HG03571 (cell line): ENCODE data around the gene CDC5L.
"Not testable (repeated sequence)": the region's sequence is repeated elsewhere in the genome, so short reads cannot be mapped to it uniquely, and the experiment has no call there.

Source experiments
- ATAC-seq: cut with Tn5 transposase; IDR thresholded peaks from one replicate; pipeline ENCODE4 v1.9.1; 2021; ENCODE audit not compliant: unreplicated experiment

Gene CDC5L

DNA sequence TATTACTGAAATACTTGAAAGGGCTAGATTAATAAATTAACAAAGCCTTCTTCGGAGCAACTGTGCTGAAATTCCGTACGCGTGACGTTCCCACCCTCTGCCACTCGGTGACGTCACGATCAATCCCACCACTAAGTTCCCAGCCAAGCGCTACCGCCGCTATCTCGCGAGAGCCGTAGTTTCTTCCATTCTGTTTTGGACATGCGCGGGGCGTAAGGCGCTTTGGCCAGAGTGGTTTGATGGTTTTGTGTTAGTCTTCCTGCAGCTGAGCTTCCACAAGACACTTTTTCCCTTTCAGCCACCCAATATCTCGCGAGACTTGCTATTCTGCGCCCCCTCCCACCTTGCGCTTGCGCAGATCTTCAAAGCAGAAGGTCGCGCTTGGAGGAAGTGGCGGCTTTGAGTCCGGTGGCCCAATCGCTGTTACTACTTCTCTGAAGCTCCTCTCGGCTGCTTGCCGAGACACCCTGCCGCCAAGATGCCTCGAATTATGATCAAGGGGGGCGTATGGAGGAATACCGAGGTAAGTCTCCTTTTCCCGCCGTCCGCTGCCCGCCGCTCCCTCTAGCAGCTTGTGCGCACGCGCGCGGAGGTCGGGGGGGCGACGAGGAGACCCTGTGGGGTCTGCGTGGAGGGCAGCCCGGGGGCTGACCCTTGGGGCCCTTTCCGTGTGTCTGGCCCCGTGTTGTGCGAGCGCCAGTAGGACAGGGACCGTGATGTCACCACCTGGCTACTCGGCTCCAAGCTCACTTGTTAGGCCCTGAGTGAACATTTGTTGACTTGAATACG, at the start of gene CDC5L:
Gene CDC5L, plus strand, starts transcription at position 361 of the 789 bp plus-strand sequence. Its CDS starts 118 bp downstream, at position 479.
- ATAC-seq = peak; percentile 90

- no peak for ATAC-seq
Observed at GRCh38 chr6:44338228-44339122, 49.0 kb upstream of the CDC5L start.

DNA sequence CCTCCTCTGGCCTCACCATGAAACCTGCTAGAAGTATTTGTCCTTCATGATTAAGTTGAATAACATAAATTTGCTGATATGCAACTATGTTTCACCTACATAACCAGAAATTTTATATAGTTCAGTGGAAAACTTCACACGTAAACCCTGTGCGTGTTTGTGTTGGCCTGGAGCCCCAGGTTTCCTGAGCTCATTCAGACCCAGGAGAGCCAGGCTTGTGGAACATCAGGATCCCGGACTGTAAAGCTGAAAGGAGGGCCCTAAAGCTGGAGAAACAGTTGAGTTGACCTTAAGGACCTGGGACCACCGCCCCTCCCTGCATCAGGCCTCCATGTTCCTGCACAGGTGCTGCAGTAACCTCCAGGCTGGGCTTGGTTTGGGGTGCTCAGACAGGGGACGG, 48.2 kb upstream of the CDC5L start:
- ATAC-seq = no peak

DNA sequence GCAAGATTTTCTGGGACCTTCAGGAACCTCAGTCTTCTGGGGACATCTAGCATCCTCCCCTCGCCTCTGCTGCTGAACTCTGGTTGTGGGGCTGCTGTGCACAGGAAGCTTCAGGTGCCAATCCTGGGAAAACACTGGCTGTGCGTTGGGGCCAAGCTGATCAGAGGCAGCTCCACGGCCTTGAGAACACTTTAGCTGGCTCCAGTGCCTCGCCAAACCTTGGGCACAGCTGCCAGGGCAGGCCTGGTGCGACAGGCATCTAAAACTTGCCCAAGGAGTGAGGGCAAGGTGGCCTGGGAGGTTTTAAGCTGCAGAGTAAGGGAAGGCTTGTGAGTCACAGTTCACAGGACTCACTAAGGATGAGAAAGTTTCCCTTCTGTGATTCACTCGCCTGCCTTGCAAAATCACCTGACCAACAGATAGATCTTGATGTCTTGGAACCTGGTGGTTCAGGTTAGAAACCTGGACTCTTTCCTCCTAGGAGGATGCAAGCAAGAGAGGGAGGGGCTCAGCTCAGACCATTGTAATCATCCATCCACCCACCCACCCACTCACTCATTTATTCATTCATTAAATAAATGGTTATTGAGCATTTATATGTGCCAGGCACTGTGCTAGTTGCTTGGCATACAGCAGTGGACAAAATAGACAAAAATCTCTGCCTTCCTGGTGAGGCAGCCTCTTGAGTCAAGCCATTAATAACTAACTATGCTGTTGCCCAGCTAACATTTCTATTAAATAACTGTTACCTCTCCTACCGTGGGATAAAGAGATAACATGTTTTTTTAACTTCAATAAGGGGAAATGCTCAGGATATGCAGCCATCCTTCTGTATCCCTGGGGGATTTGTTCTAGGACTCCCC, 47.5 kb upstream of the CDC5L start:
- ATAC-seq = no peak

DNA sequence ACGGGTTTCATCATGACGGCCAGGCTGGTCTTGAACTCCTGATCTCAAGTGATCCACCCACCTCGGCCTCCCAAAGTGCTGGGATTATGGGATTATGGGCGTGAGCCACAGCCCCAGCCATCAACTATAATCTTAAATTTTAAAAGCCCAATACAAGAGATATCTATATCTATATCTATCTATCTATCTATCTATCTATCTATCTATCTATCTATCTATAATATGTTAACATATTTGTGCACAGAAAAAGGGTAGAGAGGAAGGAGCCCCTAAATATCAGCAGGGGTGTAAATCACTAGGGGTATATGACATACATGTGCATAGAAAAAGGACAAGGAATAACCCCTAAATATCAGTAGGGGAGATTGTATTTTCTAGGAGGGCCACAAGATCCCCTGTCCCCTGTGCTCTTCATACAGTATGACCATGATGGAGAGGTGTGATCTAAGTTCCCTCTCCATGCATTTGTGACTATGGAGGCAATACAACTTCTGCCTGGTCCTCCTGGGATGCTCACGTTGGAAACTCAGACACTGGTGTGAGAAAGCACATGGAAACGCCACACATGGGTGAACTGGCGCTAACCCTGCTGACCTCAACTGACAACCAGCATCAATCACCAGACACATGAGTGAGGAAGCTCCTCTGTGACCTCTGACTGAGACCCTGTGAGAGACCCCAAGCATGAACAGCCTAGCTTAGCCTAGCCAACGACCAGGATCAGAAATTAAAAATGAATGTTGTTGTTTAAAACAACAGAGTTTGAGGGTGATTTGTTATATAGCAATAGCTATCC, 46.2 kb upstream of the CDC5L start:
- no peak for ATAC-seq

DNA sequence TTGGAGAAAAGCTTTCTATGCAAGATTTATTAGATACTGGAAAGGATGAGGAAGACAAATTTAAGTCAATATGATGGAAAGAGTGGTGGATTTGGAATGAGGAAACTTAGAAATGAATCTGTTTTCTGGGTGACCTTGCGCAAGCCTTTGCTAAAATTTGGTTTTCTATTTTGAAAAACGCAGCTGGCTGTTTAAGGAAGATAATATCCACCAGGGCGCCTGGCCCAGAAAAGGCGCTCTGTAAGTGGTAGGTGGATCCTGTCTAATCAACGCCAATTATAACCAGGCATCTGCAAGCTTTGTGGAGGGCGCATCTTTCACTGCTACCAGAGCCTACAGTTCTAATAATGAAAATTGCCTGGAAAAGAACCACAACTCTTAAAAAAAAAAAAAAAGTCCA, 45.5 kb upstream of the CDC5L start:
- ATAC-seq = no peak

DNA sequence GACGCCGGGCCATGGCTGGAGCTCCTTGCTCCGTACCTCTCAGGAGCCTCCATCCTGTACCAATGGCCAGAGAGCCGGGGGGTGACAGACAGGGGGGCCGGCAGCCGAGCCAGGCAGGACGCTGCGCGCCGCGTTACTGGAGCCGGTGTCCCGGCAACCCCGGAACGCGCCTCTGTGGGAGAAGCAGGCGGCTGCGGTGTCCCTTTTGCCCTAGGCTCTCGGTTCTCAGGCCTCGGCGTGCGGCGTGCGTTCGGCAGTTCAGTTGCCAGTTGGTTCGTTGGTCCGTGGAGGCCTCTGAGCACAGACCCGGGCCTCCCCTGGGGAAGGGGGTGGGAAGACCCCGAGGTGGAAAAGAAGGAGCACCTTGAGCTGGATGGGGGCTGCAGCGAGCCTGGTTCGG, 45.0 kb upstream of the CDC5L start, which contains the start of gene SPATS1:
Gene SPATS1, plus strand, starts transcription at position 162 of the 400 bp plus-strand sequence. CDS start 446 bp downstream, outside the sequence.
- ATAC-seq = no peak

DNA sequence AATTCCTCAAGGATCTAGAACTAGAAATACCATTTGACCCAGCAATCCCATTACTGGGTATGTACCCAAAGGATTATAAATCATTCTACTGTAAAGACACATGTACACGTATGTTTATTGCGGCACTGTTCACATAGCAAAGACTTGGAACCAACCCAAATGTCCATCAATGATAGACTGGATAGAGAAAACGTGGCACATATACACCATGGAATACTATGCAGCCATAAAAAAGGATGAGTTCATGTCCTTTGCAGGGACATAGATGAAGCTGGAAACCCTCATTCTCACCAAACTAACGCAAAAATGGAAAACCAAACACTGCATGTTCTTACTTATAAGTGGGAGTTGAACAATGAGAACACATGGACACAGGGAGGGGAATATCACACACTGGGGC, 40.7 kb upstream of the CDC5L start:
- not testable (repeated sequence) for ATAC-seq

DNA sequence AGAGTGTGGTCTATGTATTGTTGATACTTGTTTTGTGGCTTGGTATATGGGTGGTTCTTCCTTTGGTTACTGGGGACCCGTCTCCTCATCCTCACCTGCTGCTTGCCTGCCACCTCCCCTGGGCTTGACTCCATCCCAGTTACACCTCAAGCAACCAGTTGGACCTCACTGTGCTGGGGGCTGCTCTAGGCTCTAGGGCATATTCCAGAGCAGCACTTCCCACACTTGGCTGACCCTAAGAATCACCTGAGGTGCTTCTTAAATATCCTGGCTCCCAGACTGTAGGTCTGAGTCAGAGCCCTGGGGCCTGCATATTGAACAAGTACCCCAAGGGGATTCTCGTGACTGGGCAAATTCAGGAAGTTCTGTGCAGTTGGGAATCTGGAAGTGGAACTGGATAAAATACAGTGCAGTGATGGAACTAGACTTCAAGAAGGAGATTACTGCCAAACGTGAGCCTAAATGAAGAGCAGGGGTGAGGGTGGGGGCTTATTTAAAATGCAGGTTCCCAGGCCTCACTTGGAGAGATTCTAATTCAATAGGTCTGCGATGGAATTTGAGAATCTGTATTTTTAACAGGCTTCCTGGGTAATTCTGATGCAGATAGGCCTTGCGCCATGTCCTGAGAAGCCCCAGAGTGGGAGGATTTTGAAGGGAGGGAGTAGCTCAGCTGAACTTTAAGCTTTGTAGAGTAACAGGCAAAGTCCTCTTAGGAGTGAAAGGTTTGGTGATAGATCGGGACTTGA, 37.4 kb upstream of the CDC5L start:
- no peak for ATAC-seq

DNA sequence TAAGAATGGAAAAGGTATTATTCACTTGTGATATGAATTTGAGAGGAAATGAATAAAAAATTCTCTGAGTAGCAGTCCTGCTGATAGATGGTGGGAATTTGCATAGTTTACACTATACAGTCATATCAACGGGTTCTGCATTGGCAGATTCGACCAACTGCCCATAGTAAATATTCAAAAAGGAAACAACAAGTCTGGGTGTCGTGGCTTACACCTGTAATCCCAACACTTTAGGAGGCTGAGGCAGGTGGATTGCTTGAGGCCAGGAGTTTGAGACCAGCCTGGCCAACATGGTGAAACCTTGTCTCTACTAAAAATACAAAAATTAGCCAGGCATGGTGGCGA, 36.9 kb upstream of the CDC5L start:
- ATAC-seq = not testable (repeated sequence)

DNA sequence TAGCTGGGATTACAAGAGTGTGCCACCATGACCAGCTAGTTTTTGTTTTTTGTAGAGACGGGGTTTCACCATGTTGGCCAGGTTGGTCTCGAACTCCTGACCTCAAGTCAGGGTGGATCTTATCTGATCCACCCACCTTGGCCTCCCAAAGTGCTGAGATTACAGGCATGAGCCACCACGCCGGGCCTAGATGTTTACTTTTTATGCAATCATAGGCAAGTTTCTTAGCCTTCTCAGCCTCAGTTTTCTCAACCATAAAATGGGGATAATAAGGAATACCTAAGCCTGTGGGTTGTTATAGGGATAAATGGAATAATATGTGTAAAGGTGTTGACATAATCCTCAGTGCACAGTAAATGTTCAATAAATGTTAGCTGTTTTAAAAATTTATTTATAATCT, 35.2 kb upstream of the CDC5L start:
- ATAC-seq = no peak

DNA sequence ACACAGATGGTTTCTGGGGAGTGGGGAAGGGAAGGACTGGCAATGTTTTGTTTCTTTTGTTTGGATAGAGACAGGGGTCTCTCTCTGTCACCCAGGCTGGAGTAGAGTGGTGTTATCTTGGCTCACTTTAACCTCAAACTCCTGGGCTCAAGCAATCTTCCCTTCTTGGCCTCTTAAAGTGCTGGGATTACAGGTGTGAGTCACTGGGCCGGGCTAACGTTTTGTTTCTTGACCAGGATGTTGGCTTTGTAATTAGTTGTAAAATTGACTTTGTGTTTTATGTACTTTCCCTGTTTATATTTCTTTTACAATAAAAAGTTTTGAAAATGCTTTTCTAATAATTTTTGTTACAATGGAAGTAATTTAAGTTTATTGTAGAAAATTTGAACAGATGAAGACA, 34.2 kb upstream of the CDC5L start:
- ATAC-seq = no peak

GRCh38 chr6:44355640-44356039, 31.9 kb upstream of the CDC5L start:
- no peak for ATAC-seq

GRCh38 chr6:44356487-44356886, 31.0 kb upstream of the CDC5L start:
- no peak for ATAC-seq

GRCh38 chr6:44359973-44360372, 27.5 kb upstream of the CDC5L start:
- ATAC-seq = no peak

DNA sequence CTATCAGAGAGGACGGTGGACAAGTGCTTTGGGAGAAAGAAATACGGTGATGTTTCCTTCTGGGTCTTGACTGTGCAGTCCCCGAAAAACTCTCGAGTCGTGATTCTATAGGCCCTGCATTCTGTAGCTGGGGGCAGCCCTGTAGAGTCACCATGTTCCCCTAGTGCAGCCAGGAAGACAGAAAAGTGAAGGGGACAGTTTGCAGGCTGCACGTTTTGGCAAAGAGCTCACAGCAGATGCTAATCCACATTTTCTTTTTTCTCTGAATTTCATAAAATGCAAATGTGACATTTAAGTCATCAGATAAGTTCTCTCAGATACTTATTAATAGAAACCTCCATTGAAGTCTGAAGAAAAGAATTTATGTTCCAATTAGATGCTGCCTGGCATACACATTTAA, 25.6 kb upstream of the CDC5L start:
- ATAC-seq = no peak

DNA sequence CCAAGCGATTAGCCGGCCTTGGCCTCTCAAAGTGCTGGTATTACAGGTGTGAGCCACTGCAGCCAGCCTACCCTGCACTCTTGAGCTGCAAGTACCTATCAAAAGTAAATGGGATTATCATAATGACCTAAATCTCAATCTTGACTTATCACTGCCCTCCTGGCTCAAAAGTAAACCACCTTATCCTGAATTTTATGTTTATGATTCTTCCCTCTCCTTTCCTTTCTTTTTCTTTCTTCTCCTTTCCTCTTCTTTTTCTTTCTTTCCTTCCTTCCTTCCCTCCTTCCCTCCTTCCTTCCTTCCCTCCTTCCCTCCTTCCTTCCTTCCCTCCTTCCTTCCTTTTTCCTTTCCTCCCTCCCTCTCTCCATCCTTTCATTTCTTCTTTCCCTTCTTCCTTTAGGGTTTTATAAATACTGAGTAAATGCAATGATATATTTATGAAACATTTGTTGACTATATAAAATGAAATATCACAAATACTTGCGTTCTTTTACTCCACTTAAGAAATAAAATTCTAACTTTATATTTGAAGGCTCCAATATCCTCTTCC, 24.1 kb upstream of the CDC5L start:
- ATAC-seq = no peak

DNA sequence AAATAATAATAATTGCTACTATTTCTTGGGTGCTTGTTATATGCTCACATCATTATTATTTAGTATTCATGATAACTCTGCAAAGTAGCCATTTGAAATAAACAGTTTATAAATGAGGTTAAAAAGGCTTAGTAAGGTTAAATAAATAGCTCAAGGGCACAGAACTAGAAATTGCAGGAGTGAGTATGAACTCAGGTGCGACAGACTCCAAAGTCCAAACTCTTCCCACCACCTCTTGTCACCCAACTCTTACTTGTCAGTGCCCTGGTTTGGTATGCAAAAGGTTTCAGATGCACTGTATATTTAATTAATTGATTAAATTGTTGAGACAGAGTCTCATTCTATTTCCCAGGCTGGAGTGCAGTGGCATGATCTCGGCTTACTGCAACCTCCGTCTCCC, 20.7 kb upstream of the CDC5L start:
- no peak for ATAC-seq

- ATAC-seq = no peak
Observed at GRCh38 chr6:44367681-44368080, 19.8 kb upstream of the CDC5L start.
